Mucosa of rectum (tissue), 2 donors: ENCODE measurements around the gene PLXDC2.

Experiments
- H3K27ac ChIP-seq, 2 donors: one replicate each; pipeline ENCODE4 v1.7.0; 2013; ENCODE audit warnings: inconsistent platforms in 2 of 2, low read depth in 2 of 2, low read length in 2 of 2
- H3K27me3 ChIP-seq, 2 donors: one replicate each; pipeline ENCODE4 v1.7.0; 2013; ENCODE audit warnings: low read length in 2 of 2; ENCODE audit not compliant: control insufficient read depth in 2 of 2, insufficient read depth in 2 of 2
- H3K36me3 ChIP-seq, 2 donors: one replicate each; pipeline ENCODE4 v1.7.0; 2013; ENCODE audit warnings: low read length in 2 of 2; ENCODE audit not compliant: control insufficient read depth in 2 of 2, insufficient read depth in 2 of 2
- H3K4me1 ChIP-seq, 2 donors: one replicate each; pipeline ENCODE4 v1.7.0; 2013; ENCODE audit warnings: low read length in 2 of 2, mild to moderate bottlenecking in 1 of 2; ENCODE audit not compliant: control insufficient read depth in 2 of 2, insufficient read depth in 2 of 2
- H3K4me3 ChIP-seq, 2 donors: one replicate each; pipeline ENCODE4 v1.7.0; 2013; ENCODE audit warnings: low read length in 2 of 2
- H3K9ac ChIP-seq, 2 donors: one replicate each; pipeline ENCODE4 v1.7.0; 2013; ENCODE audit warnings: low read length in 2 of 2, low read depth in 1 of 2, mild to moderate bottlenecking in 1 of 2
- H3K9me3 ChIP-seq, 2 donors: one replicate each; pipeline ENCODE4 v1.7.0; 2013; ENCODE audit warnings: low read length in 2 of 2; ENCODE audit not compliant: control insufficient read depth in 2 of 2
- donor health status: healthy.
- donor health status: Normal muscosa, but diverticular disease.

Gene PLXDC2

DNA sequence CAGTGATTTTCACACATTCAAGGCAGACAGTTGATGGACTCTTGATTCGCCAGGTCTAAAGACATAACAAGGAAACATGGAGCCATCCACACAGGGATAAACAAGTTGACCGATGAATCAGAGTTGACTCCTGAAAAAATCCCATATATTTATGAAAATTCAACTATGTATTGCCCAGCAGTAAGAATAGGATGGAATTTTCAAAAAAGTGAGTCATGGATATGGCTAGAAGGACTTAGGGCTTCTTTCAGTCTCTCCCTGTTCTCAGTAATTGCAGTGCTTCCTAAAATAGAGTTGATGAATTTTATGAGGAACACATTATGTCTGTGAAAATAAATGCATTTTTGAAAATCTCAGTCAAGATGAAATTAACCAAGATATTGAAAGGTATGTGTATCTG, 301.2 kb downstream of the PLXDC2 start:
- no peaks in the 10 kb centered on the region for H3K4me1 ChIP-seq
- no peaks in the 10 kb centered on the region for H3K36me3 ChIP-seq
- no peaks in the 10 kb centered on the region for H3K27me3 ChIP-seq
- no peak overlapping the region for H3K9ac ChIP-seq
- H3K9me3 ChIP-seq, result no peaks in the 10 kb centered on the region
- no peak overlapping the region for H3K4me3 ChIP-seq
- no peak overlapping the region for H3K27ac ChIP-seq

DNA sequence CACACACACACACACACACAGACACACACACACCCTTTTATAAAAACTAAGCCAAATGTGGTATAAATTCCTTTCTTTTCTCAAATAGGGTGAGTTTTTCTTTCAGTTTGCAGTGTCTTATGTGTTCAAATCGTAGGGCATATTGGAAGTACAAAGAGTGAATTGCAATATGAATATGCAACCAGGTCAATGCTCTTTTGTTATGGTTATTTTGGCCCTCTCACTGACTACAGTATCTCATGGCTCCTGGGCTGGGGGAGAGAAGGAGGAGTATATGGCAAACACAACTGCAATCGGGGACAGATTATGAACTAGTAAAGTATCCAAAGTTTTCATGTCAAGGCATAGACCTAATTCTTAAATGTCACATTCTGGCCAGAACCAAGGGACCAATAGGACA, 301.9 kb downstream of the PLXDC2 start:
- Histone ChIP-seq H3K9me3 (no peaks in the 10 kb centered on the region), H3K4me3 (no peak overlapping the region), H3K27me3 (no peaks in the 10 kb centered on the region), H3K27ac (no peak overlapping the region), H3K36me3 (no peaks in the 10 kb centered on the region), H3K4me1 (no peaks in the 10 kb centered on the region), H3K9ac (no peak overlapping the region)

DNA sequence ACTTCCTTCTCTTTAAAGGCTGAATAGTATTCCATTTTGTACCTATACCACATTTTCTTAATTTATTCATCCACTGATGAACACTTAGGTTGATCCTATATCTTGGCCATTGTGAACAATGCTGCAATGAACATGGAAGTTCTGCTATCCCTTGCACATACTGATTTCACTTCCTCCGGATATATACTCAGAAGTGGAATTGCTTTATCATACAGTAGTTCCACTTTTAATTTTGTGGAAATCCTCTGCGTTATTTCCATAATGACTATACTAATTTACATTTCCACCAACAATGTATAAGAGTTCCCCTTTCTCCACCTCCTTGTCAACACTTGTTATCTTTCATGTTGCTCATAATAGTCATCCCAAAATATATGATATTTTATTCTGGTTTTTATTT, 312.6 kb downstream of the PLXDC2 start:
- Histone ChIP-seq H3K9me3 (peaks cover 0 to under 1% of the 10 kb centered on the region in 2 donors), H3K9ac (no peak overlapping the region), H3K36me3 (no peaks in the 10 kb centered on the region), H3K27ac (no peak overlapping the region), H3K4me3 (no peak overlapping the region), H3K27me3 (no peaks in the 10 kb centered on the region), H3K4me1 (no peaks in the 10 kb centered on the region)

DNA sequence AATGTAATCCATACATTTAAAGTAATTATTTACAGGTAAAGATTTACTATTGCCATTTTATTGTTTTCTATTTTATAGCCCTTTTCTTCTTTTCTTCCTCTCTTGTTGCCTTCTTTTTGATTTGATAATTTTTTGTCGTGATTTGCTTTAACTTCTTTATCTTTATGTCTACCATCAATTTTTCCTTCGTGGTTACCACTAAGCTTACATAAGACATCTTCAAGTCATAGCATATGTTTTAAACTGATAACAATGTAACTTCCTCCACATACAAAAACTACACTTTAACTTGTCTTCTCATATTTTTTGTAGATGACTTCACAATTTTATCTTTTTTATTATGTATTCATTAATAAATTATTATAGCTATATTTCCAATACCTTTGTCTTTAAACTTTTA, 316.6 kb downstream of the PLXDC2 start:
- Histone ChIP-seq H3K27me3 (no peaks in the 10 kb centered on the region), H3K9me3 (peaks cover 2 to 8% of the 10 kb centered on the region in 2 donors), H3K4me1 (no peaks in the 10 kb centered on the region), H3K4me3 (no peak overlapping the region), H3K27ac (no peak overlapping the region), H3K9ac (no peak overlapping the region), H3K36me3 (no peaks in the 10 kb centered on the region)

DNA sequence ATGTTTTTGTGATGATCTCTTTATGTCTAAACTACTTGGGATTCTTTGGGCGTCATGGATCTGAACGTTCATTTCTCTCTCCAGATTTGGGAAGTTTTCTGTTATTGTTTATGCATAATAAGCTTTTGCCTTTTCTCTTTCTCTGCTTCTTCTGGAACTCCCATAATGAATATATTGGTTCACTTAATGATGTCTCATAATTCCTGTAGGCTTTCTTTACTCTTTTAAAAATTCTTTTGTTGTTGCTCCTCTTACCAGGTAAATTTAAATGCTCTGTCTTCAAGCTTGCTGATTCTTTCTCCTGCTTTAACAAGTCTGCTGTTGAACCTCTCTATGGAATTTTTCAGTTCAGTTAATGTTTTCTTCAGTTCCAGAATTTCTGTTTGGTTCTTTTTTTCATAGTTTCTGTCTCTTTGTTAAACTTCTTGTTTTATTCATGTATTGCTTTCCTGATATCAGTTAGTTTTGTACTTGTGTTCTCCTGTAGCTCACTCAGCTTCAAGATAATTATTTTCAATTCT, 317.5 kb downstream of the PLXDC2 start:
- no peak overlapping the region for H3K4me3 ChIP-seq
- H3K27me3 ChIP-seq, result no peaks in the 10 kb centered on the region
- H3K36me3 ChIP-seq, result no peaks in the 10 kb centered on the region
- H3K4me1 ChIP-seq, result no peaks in the 10 kb centered on the region
- no peak overlapping the region for H3K9ac ChIP-seq
- H3K27ac ChIP-seq, result no peak overlapping the region
- H3K9me3 ChIP-seq, result peaks cover 2 to 8% of the 10 kb centered on the region in 2 donors

DNA sequence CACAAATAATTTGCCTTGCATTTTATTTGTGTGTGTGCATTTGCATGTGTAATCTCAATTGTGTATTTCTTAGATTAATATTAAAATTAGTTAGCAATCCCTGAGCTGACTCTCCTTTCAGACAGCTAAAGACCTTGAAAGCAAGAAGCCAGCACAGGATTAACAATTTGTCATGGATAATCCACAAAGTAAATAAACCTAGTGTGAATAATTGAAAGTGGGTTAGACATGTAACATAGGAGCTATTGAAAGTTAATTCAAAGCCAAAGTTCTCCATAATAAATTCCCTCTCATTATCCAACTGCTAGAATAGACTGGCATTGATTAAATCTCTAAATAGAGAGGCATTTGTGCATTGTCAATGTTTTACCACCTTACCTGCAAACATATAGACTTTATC, 326.1 kb downstream of the PLXDC2 start:
- Histone ChIP-seq H3K9ac (no peak overlapping the region), H3K27me3 (no peaks in the 10 kb centered on the region), H3K4me1 (no peaks in the 10 kb centered on the region), H3K36me3 (no peaks in the 10 kb centered on the region), H3K27ac (no peak overlapping the region), H3K9me3 (no peaks in the 10 kb centered on the region), H3K4me3 (no peak overlapping the region)

DNA sequence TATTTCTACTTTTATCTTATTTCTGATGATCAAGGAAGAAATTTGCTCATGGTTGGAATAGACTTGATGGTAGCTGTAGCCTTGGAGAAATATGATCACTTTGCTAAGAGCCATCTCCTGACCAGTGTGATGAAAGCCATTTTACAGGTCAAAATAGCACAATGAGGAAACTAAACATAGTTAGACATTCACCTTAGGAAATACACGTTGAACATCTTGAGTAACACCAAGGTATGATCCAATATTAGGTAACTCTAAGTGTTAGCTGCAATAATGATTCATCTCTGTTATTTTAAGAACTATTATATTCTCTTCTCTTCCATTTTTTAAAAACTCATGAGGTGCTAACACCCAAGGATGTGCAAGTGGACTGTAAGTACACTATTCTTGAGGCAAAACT, 328.0 kb downstream of the PLXDC2 start:
- no peaks in the 10 kb centered on the region for H3K9me3 ChIP-seq
- H3K9ac ChIP-seq, result no peak overlapping the region
- no peak overlapping the region for H3K27ac ChIP-seq
- H3K4me3 ChIP-seq, result no peak overlapping the region
- no peaks in the 10 kb centered on the region for H3K27me3 ChIP-seq
- no peaks in the 10 kb centered on the region for H3K4me1 ChIP-seq
- H3K36me3 ChIP-seq, result no peaks in the 10 kb centered on the region

DNA sequence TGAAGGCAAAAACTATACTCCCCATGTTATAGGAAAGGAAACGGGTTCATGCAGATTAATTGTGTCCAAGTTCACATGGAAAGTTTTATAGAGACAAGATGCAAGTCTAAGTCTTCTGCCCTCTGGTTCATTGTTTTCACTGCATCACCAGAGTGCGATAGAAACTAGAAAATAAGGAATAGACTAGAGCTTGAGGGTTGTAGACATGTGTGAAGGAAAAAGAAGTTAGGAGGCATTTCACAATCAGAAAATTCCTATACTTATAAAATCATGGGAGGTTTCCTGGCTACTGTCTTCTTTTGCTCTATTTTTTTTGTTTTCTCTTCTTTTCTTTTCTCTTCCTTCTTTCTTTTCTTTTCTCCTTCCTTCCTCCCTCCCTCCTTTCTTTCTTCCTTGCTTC, 329.8 kb downstream of the PLXDC2 start:
- no peaks in the 10 kb centered on the region for H3K36me3 ChIP-seq
- no peaks in the 10 kb centered on the region for H3K27me3 ChIP-seq
- no peaks in the 10 kb centered on the region for H3K9me3 ChIP-seq
- H3K27ac ChIP-seq, result no peak overlapping the region
- no peak overlapping the region for H3K4me3 ChIP-seq
- H3K9ac ChIP-seq, result no peak overlapping the region
- no peaks in the 10 kb centered on the region for H3K4me1 ChIP-seq

DNA sequence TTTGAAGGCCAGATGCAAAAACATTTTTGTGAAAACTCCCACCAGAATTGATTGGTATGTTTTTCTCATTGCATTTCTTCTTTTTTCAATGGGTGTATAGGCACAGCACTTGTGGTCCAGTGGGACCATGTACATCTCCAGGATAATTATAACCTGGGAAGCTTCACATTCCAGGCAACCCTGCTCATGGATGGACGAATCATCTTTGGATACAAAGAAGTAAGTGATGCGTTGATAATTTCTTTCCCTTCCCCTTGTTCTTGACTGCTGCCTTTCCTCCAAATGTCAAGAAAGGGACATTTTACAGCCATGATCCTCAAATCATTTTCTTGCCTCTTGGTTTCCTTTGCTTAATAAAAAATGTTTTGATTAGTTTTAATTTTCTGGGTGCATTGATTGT, 331.5 kb downstream of the PLXDC2 start:
- Histone ChIP-seq H3K27ac (no peak overlapping the region), H3K27me3 (no peaks in the 10 kb centered on the region), H3K36me3 (no peaks in the 10 kb centered on the region), H3K9ac (no peak overlapping the region), H3K4me1 (no peaks in the 10 kb centered on the region), H3K4me3 (no peak overlapping the region), H3K9me3 (no peaks in the 10 kb centered on the region)

DNA sequence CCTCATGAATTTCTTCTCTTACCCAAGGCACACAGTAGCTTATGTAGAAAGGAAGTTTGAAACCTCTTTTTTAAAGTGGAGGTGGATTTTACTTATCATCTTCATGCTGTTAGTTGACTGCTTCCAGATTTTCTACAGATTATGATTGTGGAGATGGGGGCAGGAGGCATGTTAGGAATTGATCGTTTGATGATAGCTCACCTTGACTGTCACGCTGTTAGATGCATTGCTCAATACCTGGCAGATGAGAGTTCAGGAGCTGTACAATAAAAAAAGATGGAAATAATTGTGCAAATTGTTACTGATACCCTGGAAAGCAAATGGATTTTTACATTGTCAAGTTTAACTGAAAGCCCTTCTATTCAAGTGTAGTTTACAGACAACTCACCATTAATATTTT, 340.3 kb downstream of the PLXDC2 start:
- Histone ChIP-seq H3K36me3 (no peaks in the 10 kb centered on the region), H3K9ac (no peak overlapping the region), H3K4me3 (no peak overlapping the region), H3K4me1 (no peaks in the 10 kb centered on the region), H3K27me3 (no peaks in the 10 kb centered on the region), H3K9me3 (no peaks in the 10 kb centered on the region), H3K27ac (no peak overlapping the region)

DNA sequence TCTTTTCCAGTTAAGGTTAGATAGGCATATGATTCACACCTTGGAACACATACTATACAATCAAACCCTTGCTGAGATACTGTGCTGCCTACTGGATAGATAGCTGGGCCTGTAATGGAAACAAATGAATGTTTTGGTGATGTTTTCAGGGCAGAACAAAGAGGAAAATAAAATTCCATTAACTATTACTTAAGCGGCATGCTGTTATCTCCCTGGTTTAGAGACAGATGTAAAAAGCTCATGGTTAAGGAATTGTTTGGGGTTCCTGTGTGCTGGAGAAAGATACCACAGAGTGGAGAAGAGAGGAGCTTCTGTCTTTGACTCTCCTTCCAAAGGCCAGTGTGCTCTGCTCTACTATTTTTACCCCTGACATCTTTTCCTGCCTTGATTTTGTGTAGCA, 341.1 kb downstream of the PLXDC2 start:
- Histone ChIP-seq H3K9ac (no peak overlapping the region), H3K27ac (no peak overlapping the region), H3K9me3 (no peaks in the 10 kb centered on the region), H3K4me3 (no peak overlapping the region), H3K4me1 (no peaks in the 10 kb centered on the region), H3K36me3 (no peaks in the 10 kb centered on the region), H3K27me3 (no peaks in the 10 kb centered on the region)
